ENCODE data around the gene SAT2.

Gene SAT2

GRCh38 chr17:7623661-7624060 lies 4.0 kb downstream of the SAT2 start:
- H3K27ac ChIP-seq = no peak overlapping the region
- no peak for TF ChIP-seq ZFX (IDR thresholded peaks at IDR 0.05)
- no peak for TF ChIP-seq CTCF (conservative IDR thresholded peaks at IDR 0.05)

- TF ChIP-seq ZFX (IDR thresholded peaks at IDR 0.05) (no peak), CTCF (conservative IDR thresholded peaks at IDR 0.05) (no peak)
- H3K27ac ChIP-seq = no peak overlapping the region
These were observed 6.8 kb downstream of the SAT2 start for GRCh38 chr17:7620835-7621234.

GRCh38 chr17:7618608-7619007 lies 9.0 kb downstream of the SAT2 start:
- H3K27ac ChIP-seq = no peak overlapping the region
- no peak for TF ChIP-seq ZFX (IDR thresholded peaks at IDR 0.05)
- no peak for TF ChIP-seq CTCF (conservative IDR thresholded peaks at IDR 0.05)

- peak overlapping the region; percentile 70 for H3K27ac ChIP-seq
- TF ChIP-seq CTCF (conservative IDR thresholded peaks at IDR 0.05) (no peak), ZFX (IDR thresholded peaks at IDR 0.05) (no peak)
These were observed 12.3 kb downstream of the SAT2 start for GRCh38 chr17:7615265-7615747.

GRCh38 chr17:7614425-7615264 lies 13.0 kb downstream of the SAT2 start, which contains the start of gene FXR2:
TSS of gene FXR2 (minus strand) at chr17:7614897. CDS start at chr17:7614532, 365 bp downstream.
- peak within 1 kb of the TSS; percentile 97 for H3K27ac ChIP-seq
- TF ChIP-seq ZFX (IDR thresholded peaks at IDR 0.05) (peak; percentile 88; the same call in 1 of the 2 replicates), CTCF (conservative IDR thresholded peaks at IDR 0.05) (peak; percentile 78)

- TF ChIP-seq ZFX (IDR thresholded peaks at IDR 0.05) = no peak
- TF ChIP-seq CTCF (conservative IDR thresholded peaks at IDR 0.05) = no peak
- H3K27ac ChIP-seq = peak overlapping the region; percentile 97
These were observed 13.7 kb downstream of the SAT2 start for GRCh38 chr17:7613769-7614424.

- no peak for TF ChIP-seq ZFX (IDR thresholded peaks at IDR 0.05)
- no peak for TF ChIP-seq CTCF (conservative IDR thresholded peaks at IDR 0.05)
- peak overlapping the region; percentile 97 for H3K27ac ChIP-seq
These were observed 15.4 kb downstream of the SAT2 start for GRCh38 chr17:7612294-7612640.
